Transverse colon (tissue), 4 donors: ENCODE measurements around the gene SRGAP2B. TPM values are rescaled to one million over a fixed set of nuclear protein-coding genes. Genes with fewer than 3 reads are reported as not detected.
"Not testable (repeated sequence)": the region's sequence is repeated elsewhere in the genome, so short reads cannot be mapped to it uniquely, and the experiment has no call there.

Source experiments
- DNase-seq: peaks from one replicate; pipeline ENCODE4 v3.0.0-alpha.2; 2019
- H3K27ac ChIP-seq, 4 donors: fragments of 200-600 bp; sonication (generic); 2 replicates each; pipeline ENCODE4 v1.5.1; 2016 to 2018; ENCODE audit warnings: inconsistent platforms in 4 of 4
- H3K27me3 ChIP-seq: fragments of 200-600 bp; sonication (generic); 2 replicates; pipeline ENCODE4 v1.5.1; 2017; ENCODE audit warnings: inconsistent platforms
- H3K36me3 ChIP-seq, 4 donors: fragments of 200-600 bp; sonication (generic); 2 replicates each; pipeline ENCODE4 v1.5.1; 2017 to 2019; ENCODE audit warnings: inconsistent platforms in 4 of 4
- H3K4me1 ChIP-seq, 4 donors: fragments of 200-600 bp; sonication (generic); 2 replicates each; pipeline ENCODE4 v1.5.1; 2017 to 2020; ENCODE audit warnings: inconsistent platforms in 4 of 4
- H3K4me3 ChIP-seq, 4 donors: fragments of 200-600 bp; sonication (generic); 1 replicate in 1 of 4; 2 replicates in 3 of 4; pipeline versions ENCODE4 v1.5.1 to v1.6.1; 2017 to 2019; ENCODE audit warnings: inconsistent platforms in 4 of 4
- H3K9me3 ChIP-seq, 2 donors: fragments of 200-600 bp; sonication (generic); 2 replicates each; pipeline ENCODE4 v1.5.1; 2017 to 2019; ENCODE audit warnings: inconsistent platforms in 2 of 2
- WGBS, 2 donors: methylation state at CpG; one replicate each; pipeline ENCODE4 v1.1.5; 2018; ENCODE audit warnings: low coverage in 1 of 2; 5-methylcytosine and 5-hydroxymethylcytosine counted together
- in situ Hi-C, 4 donors: fragments of 200-750 bp; cut with MboI; loops; one replicate each; pipeline versions ENCODE4 v1.15.0 to v1.15.1; 2017; ENCODE audit warnings: low sequenced_read_pairs in 3 of 4, low pct_ligation_motif_present in 1 of 4, low pct_unique_long_range_greater_than_20kb in 1 of 4
- intact Hi-C: fragments of 100-400 bp; cut with DNase I; formaldehyde crosslinking; loops from one replicate; pipeline ENCODE4 v1.15.1; 2023; ENCODE audit warnings: low total_unique reads
- total RNA-seq, 4 donors: library from RNA; depleted of rRNA; stranded (reverse); fragments of >200 nt; gene quantifications; one replicate each; pipeline ENCODE4 v1.1.0, GENCODE V29; 2016

Gene SRGAP2B
- total RNA-seq, 4 donors from 2014 or later, result 0.75 to 10.6 (median 6.4) TPM

DNA sequence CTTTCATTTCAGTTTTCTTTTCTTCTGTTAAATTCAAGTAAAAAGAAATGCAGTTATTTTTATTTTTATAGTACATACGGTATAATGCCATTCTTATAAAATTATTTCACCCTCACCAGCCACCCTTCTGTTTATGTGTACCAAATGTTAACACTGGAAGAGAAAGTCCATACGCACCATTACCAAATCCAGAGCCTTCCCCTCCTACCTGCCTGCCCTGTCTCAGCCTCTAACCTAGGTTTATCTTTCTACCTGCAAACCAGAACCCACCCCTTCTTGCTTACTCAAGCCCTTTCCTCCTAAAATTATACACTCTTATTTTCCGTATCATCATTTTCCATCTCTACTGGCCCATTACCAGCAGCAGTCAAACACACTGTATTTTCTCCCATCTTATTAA, 84.5 kb downstream of the SRGAP2B start:
- intact Hi-C loops, in situ Hi-C loops, H3K27ac ChIP-seq, DNase-seq, H3K27me3 ChIP-seq, H3K4me3 ChIP-seq, H3K36me3 ChIP-seq, H3K9me3 ChIP-seq, H3K4me1 ChIP-seq: not testable (repeated sequence)
- WGBS, 2 donors, result 40 to 58% methylated on average over 1 to 2 of the region's 3 CpGs

DNA sequence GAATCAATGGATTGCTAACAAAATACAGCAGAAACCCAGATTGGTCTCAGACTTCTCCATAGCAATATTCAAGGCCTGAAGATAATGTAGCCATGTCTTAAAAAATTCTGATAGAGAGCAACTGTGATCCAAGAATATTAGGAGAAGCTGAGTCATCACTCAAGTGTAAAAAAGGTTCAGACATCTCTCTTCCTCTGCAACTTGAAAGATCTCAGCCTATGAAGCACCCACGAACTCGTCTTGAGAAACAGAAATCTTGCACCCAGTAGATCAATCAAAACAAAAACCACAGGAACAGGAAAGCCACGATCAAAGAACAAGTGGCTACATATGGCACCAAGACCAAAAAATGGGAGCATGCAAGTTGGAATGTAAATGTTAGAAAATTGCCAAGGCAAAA, 85.2 kb downstream of the SRGAP2B start:
- H3K27me3 ChIP-seq, DNase-seq, in situ Hi-C loops, intact Hi-C loops, H3K27ac ChIP-seq, H3K4me1 ChIP-seq, H3K36me3 ChIP-seq, H3K9me3 ChIP-seq, H3K4me3 ChIP-seq: not testable (repeated sequence)
- 53% methylated on average over 3 of the region's 3 CpGs; no CpG with 5 or more reads in 1 of the 2 donors for WGBS, 2 donors

DNA sequence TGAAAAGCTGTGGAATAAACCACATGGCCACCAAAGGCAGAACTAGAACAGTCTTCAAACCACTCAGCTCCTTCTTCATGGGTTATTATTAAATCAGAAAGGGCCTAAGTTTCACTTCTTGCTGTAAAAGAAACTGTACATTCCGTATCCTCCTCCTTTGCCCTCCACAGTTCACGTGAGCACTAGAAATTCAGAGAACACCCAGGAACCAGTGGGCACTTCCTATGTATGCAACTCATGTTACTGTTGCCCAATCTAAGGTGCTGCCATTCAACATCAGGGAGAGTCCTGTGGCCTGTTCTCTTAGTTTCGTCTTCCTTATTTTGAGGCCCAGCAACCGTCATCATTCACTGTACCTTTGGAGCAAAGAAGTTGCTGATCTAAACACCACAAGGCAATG, 86.7 kb downstream of the SRGAP2B start:
- H3K27ac ChIP-seq, intact Hi-C loops, H3K4me1 ChIP-seq, H3K27me3 ChIP-seq, in situ Hi-C loops, DNase-seq, H3K36me3 ChIP-seq, H3K4me3 ChIP-seq, H3K9me3 ChIP-seq: not testable (repeated sequence)
- WGBS, 2 donors, result no CpG with 5 or more reads among the region's 4 CpGs

DNA sequence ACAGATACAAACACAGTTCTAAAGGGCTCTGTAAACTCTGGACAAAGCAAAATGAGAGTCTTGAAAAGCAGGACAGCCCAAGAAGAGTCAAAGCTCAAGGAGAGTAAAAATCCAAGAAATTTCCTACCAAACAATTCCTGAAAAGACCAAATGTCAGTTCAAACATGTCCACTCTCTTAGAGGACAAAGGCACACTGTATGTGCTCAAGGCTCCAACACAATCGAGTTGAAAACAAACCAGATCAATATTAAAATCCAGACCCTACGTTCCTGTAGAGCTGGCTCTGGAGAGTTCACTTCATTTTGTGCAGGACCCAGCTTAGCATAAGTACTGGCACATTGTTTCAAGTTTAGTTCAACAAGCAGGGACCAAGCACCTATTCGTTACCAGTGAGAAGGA, 90.0 kb downstream of the SRGAP2B start:
- 83% methylated on average over 2 of the region's 3 CpGs; no CpG with 5 or more reads in 1 of the 2 donors for WGBS, 2 donors
- DNase-seq, H3K36me3 ChIP-seq, H3K4me1 ChIP-seq, intact Hi-C loops, in situ Hi-C loops, H3K9me3 ChIP-seq, H3K27me3 ChIP-seq, H3K4me3 ChIP-seq, H3K27ac ChIP-seq: not testable (repeated sequence)

DNA sequence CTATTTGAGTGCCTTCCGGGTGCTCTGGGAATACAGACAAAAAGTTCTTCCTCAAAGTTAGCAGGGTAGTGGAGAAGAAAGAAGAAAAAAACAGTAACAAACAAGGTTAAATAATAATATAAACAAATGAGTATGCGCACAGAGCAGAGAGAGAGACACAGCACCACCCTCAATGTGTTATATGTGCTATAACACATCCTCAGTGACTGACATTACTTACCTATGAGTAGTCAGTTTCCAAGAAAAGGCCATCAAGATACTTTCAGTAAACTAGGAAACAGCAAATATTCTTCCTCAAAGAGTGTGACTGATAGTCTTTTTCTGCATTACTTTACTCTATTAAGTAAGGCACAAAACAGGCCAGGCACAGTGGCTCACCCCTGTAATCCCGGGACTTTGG, 93.7 kb downstream of the SRGAP2B start:
- H3K27ac ChIP-seq, intact Hi-C loops, H3K4me1 ChIP-seq, H3K27me3 ChIP-seq, H3K36me3 ChIP-seq, in situ Hi-C loops, DNase-seq, H3K9me3 ChIP-seq, H3K4me3 ChIP-seq: not testable (repeated sequence)
- 92% methylated on average over 2 of the region's 3 CpGs; no CpG with 5 or more reads in 1 of the 2 donors for WGBS, 2 donors

DNA sequence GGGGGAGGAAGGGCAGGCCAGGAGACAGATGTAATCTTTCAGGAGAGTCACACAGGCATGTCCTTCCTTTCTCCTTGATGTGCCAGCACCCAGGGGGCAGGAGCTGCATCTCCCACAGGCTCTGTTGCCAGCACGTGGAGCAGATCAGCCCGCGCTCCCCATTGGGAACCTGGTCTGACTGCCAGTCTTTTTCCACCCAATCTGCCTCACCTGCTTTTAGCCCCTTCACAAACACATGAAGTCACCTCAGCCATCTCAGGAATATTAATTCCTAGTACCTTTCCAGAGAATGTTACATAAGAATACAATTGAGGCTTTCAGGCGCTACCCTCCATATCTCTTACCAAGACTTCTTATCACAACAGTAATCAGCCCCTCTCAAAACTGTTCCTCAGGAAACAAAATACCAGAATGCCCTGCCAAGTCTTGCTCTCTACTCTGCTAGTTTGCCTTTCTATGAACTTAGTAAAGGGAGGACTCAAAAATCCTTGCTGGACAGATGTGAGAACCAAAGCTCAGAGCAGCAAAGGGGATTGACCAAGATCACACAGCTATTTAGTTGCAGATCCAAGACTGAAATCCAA, 94.3 kb downstream of the SRGAP2B start:
- H3K36me3 ChIP-seq, H3K27me3 ChIP-seq, in situ Hi-C loops, H3K4me1 ChIP-seq, DNase-seq, H3K4me3 ChIP-seq, H3K9me3 ChIP-seq, intact Hi-C loops, H3K27ac ChIP-seq: not testable (repeated sequence)
- WGBS, 2 donors, result 83% methylated on average over 1 of the region's 4 CpGs; no CpG with 5 or more reads in 1 of the 2 donors

DNA sequence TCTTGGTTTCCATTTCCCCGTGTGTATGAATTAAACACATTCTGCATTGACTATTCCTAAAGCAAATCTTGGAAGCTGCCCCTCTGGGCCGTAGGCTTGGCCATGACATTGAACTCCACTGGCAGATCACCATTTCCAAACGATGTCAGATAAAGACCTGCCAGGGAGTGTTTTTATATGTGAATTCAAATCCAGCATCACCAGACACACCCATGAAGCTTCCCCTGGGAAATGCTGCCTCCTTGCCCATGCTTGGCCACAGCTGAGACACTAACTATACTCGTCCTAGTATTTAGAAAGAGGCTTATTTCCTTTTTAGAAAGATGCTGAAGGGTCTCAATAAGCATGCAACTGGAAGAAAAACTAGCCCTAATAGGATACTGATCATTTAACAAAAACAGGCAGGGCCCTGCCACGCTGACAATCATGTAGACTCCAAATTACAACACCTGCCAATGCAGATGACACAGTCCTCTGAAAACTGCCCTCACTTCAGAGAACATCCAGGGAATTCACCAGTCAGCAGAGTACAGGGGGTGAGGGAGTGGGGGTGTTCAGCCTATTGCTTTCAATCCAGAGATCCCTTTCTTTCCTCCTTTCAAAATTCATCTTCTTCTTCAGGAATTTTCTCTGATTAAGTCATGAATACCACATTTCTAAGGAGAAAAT, 94.9 kb downstream of the SRGAP2B start:
- H3K27ac ChIP-seq, in situ Hi-C loops, H3K36me3 ChIP-seq, intact Hi-C loops, H3K9me3 ChIP-seq, H3K27me3 ChIP-seq, H3K4me1 ChIP-seq, DNase-seq, H3K4me3 ChIP-seq: not testable (repeated sequence)
- whole genome bisulfite sequencing, 2 donors, result 60% methylated on average over 1 of the region's 5 CpGs; no CpG with 5 or more reads in 1 of the 2 donors

DNA sequence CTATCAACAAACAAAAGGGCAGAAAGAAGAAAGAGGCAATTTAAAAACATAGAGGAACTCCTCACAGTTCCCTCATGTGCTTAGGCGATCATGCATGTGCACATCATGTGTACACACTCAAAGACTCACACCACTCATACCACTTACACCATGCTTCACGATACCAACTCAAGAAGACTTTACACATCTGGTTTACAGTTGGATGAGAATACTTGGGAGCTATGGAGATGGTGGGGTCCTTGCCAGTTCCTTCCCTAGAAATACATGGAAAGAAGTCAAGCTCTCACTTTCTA, 96.2 kb downstream of the SRGAP2B start:
- in situ Hi-C loops, H3K27me3 ChIP-seq, H3K4me3 ChIP-seq, intact Hi-C loops, H3K27ac ChIP-seq, H3K9me3 ChIP-seq, H3K4me1 ChIP-seq, H3K36me3 ChIP-seq, DNase-seq: not testable (repeated sequence)
- WGBS, 2 donors, result 66% methylated on average over 2 of the region's 2 CpGs; no CpG with 5 or more reads in 1 of the 2 donors

DNA sequence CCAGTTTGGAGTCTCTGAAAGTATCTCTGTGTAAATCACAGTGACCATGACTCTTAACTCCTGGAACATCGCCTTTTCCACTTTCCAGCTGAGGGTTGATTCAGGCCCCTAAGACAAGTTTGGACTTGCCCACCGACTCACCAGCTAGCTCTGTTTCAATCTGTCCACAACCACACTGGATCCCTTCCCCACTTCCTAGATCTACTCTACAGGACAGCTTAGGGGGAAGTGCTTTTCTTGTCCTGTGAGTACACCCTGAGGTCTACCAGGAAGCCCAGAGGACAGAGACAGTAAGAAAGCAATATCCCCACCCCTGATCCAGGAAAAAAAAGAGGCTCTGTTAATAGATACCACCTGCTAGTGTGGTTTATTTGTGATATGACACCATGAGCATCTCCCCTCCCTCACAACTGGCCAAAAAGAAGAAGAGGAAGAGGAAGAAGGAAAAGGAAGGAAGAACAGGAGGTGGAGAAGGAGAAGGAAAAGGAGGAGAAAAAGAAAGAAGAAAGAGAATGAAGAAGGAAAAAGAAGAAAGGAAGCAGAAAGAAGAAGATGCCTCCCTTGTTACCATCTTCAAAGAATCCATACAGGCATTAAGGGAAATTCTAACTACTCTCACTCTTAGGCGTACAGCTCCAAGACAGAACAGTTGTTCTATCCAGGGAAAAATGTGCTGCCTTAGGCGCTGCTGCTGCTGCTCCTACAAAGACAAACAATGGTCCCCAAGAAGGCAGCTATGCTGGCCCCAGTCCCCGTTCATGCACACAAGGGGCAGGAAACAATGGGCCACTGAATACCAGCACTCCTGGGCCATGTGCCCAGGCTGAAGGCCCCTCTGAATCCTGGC, 96.8 kb downstream of the SRGAP2B start:
- H3K27me3 ChIP-seq, H3K9me3 ChIP-seq, H3K4me3 ChIP-seq, DNase-seq, in situ Hi-C loops, intact Hi-C loops, H3K27ac ChIP-seq, H3K4me1 ChIP-seq, H3K36me3 ChIP-seq: not testable (repeated sequence)
- WGBS, 2 donors, result 72 to 80% methylated on average over 1 to 3 of the region's 5 CpGs

DNA sequence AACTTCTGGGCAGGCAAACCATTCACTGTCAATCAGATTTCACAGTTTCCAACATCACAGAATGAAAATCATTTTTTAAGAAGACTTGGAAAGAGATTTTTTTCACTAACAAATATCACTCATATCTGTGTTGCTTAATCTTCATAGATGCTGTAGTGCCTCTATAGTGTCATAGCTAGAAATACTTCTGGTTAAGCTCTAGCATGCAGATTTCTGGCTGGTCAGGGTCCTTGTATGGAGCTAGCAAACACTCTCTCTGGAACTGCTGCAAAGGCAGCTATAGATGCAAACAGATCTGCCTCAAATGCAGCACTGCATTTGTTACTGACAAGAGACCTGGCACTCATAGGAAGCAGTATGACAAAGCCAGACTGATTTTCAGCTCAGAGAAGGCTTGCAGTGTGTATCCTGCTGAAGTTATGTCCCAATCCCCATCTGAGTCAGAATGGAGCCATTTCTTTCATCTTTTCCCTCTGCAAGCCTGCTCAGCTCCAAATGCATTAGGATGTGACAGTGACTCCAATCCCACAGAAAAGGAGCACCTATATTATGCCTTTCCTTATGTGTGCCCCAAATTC, 99.2 kb downstream of the SRGAP2B start:
- H3K27ac ChIP-seq, H3K36me3 ChIP-seq, in situ Hi-C loops, H3K9me3 ChIP-seq, H3K4me1 ChIP-seq, H3K27me3 ChIP-seq, DNase-seq, intact Hi-C loops, H3K4me3 ChIP-seq: not testable (repeated sequence)
